Fibroblast of the aortic adventitia (primary cell): ENCODE measurements around the gene ZNF780B. TPM values are rescaled to one million over a fixed set of nuclear protein-coding genes. Genes with fewer than 3 reads are reported as not detected.

Source experiments
- DNase-seq: peaks from one replicate; pipeline ENCODE4 v3.0.0-alpha.2; 2010; ENCODE audit warnings: low read depth
- H3K4me3 ChIP-seq: 2 replicates; pipeline ENCODE4 v1.5.1; 2011; ENCODE audit warnings: low read depth, mild to moderate bottlenecking, control low read depth, low read length, moderate library complexity
- total RNA-seq: library from RNA; depleted of rRNA; stranded (reverse); fragments of >200 nt; gene quantifications from 2 replicates; pipeline ENCODE4 v1.2.3, GENCODE V29; 2012; ENCODE audit warnings: low replicate concordance
- TF ChIP-seq, protein P1 (sequence below): IDR thresholded peaks from 2 replicates; pipeline ENCODE4 v1.5.1; 2011; ENCODE audit warnings: mild to moderate bottlenecking, low read length, control low read depth, inconsistent platforms; ENCODE audit not compliant: insufficient read depth

The ZNF780B gene
- total RNA-seq, 1 donor: 18.9 TPM

DNA sequence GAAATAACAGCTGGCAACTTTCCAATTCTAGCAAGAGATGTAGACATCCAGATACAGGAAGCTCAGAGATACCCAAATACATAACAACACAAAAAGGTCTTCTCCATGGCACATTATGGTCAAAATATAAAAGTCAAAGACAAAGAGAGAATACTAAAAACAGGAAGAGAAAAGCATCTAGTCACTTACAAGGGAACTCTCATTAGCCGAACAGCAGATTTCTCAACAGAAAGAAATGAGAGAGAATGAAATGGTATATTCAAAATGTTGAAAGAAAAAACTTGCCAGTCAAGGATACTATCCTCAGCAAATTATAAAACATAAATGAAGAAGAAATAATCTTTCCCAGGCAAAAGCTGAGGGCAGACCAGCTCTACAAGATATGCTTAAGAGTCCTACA is 22.3 kb upstream of the ZNF780B start:
- DNase-seq: no peak
- TF ChIP-seq, protein P1, sequence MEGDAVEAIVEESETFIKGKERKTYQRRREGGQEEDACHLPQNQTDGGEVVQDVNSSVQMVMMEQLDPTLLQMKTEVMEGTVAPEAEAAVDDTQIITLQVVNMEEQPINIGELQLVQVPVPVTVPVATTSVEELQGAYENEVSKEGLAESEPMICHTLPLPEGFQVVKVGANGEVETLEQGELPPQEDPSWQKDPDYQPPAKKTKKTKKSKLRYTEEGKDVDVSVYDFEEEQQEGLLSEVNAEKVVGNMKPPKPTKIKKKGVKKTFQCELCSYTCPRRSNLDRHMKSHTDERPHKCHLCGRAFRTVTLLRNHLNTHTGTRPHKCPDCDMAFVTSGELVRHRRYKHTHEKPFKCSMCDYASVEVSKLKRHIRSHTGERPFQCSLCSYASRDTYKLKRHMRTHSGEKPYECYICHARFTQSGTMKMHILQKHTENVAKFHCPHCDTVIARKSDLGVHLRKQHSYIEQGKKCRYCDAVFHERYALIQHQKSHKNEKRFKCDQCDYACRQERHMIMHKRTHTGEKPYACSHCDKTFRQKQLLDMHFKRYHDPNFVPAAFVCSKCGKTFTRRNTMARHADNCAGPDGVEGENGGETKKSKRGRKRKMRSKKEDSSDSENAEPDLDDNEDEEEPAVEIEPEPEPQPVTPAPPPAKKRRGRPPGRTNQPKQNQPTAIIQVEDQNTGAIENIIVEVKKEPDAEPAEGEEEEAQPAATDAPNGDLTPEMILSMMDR: no peak

DNA sequence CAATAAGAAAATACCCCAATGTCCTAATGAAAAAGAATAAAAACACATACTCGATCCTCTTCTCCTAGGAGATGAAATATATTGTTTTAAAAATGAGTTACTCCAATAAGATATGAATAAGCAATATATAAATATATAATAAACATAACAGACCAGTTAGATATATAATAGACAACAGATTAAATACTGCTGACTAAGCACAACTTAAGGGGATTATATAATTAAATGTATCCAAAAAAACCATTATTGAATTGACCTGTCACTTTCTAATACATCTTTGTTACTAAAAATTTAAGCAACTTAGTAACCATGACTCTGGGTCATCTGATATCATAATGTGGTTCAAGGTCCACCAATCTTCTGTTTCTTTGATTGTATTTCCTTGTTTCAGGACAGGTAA is 14.0 kb upstream of the ZNF780B start:
- DNase-seq: no peak
- TF ChIP-seq, protein P1: no peak
- no peak overlapping the region for H3K4me3 ChIP-seq

More for the DNA sequence above, 22.3 kb upstream of the ZNF780B start:
- H3K4me3 ChIP-seq: no peak overlapping the region

DNA sequence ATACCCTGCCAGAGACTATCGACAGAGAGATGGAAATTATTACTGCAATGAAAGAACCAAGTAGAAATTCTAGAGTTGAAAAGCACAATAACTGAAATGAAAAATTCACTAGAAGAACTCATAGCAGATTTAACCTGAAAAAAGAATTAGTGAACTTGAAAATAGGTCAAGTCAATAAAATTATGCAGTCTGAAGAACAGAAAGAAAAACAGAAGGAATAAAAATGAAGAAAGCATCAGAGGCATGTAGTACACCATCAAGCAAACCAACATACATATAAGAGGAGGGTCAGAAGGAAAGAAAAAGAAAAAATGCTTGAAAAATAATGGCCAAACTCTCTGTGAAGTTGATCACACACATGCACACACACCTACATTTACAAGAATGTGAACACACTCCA is 3.6 kb upstream of the ZNF780B start:
- H3K4me3 ChIP-seq: no peak overlapping the region
- TF ChIP-seq, protein P1: no peak
- DNase-seq: no peak

DNA sequence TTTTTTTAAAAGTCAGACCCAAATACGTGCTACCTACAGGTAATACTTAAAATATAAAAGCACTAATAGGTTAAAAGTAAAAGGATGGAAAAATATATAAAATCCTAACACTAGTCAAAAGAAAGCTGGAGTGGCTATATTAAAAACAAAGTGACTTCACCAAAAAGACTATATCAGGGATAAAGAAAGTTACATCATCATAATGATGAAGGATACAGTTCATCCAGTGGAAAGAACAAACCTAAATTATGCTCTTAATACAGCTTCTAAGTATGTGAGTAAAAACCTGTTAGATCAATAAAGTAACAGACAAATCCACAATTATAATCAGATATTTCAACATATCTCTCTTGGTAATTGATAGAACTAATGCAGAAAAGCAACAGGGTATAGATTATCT is 1.1 kb upstream of the ZNF780B start:
- TF ChIP-seq, protein P1: no peak
- no peak for DNase-seq
- H3K4me3 ChIP-seq: no peak overlapping the region

DNA sequence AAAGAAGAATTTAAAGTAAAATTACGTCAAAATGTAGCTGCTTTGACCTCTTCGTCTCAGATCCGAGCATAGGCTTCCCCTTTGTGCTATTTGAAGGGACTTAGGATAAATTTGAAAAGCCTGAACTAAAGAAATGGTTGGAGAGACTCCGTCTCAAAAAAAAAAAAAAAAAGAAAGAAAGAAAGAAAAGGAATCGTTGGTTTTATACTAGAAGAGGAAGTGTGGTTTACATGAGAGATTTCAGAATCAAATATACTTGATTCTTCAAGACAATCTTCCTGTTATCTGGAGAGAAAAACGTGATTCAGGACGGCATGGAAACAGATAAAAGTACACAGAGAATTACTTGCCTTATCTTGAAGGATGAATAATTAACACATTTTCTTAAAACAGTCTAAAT is 474 bp upstream of the ZNF780B start:
- TF ChIP-seq, protein P1: no peak
- peak overlapping the region; percentile 96 for H3K4me3 ChIP-seq
- no peak for DNase-seq

DNA sequence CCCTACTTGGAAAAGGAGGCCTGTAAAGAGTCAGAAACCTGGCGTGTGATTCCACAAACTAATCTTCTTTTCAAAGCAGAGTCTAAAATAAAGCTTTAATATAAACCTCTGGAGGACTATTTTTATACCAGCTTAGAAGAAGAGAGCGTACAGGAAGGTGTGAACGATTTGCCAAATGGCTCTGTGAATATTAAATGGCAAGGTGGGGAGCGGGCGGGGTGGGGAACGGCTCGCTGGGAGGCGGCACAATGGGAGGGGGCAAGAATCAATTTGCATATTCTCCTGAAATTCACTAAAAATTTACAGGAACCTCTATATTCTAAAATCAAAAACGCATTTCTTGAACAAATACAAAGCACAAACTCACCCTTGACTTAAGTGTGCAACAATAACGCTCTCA is 982 bp downstream of the ZNF780B start:
- TF ChIP-seq, protein P1: no peak
- H3K4me3 ChIP-seq: peak overlapping the region; percentile 96
- no peak for DNase-seq

DNA sequence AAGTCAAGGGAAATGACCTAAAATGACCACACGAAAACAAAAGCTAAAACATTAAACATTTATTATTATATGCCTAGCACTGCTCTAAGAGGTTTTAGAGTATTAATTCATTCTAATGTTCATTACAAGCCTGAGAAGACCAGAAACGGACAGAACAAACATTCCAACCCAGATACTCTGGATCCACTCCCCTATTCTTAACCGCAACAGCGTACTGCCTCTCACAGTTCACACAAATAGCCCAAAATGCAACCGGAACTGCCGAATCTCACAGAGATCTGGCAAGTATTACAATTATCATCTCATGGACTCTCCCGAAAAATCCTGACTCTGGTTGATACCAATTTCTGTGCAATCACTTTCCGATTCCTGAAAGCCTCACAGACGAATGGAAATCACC is 1.4 kb downstream of the ZNF780B start:
- TF ChIP-seq, protein P1: no peak
- peak overlapping the region; percentile 96 for H3K4me3 ChIP-seq
- no peak for DNase-seq
